ENCODE results near the gene BCAS3.

BCAS3 gene

DNA sequence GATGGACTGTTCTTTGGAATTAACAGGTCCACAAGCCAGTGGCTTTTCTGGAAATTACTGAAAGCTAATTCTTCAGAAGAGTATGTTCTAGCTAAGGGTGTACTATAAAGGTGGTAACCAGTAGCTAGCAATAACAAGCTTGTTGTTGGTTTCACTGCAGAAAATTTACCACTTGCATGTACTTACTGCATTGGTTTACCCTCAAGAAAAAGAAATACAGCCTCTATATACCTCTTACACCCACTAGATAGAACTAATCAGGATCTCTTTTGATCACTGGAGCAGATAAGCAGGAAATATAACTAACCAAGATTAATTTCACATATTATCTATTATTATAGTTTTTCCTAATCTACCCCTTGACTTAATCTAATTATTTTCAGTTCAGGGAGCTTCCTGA, 537.1 kb downstream of the BCAS3 start:
- Histone ChIP-seq H2AK5ac (ENCODE audit: low read length, severe bottlenecking) (no peak overlapping the region), H2BK120ac (ENCODE audit: low read depth, low read length) (no peak overlapping the region), H3K9me3 (ENCODE audit: control insufficient read depth, low read length) (no peaks in the 10 kb centered on the region), H3K4me3 (ENCODE audit: insufficient read depth in 1 of 2, low read depth in 1 of 2, low read length in 2 of 2) (no peak overlapping the region), H3K4me2 (ENCODE audit: low read length, poor library complexity, severe bottlenecking) (no peak overlapping the region), H2BK5ac (ENCODE audit: low read depth, low read length, poor library complexity, severe bottlenecking) (no peak overlapping the region), H4K8ac (ENCODE audit: low read length) (no peak overlapping the region), H2BK12ac (ENCODE audit: low read length in 2 of 2) (no peak overlapping the region), H2BK15ac (ENCODE audit: low read depth, poor library complexity, severe bottlenecking) (no peak overlapping the region), H2AFZ (ENCODE audit: low read depth, low read length) (no peak overlapping the region), H3K9ac (ENCODE audit: low read length) (no peak overlapping the region), H3K14ac (ENCODE audit: low read length in 2 of 2) (no peak overlapping the region), H3K23ac (ENCODE audit: low read length in 2 of 2) (no peak overlapping the region), H3K27me3 (ENCODE audit: control insufficient read depth in 1 of 2, insufficient read depth in 1 of 2, low read length in 2 of 2) (no peaks in the 10 kb centered on the region), H3K79me1 (replicated peaks; ENCODE audit: low read length, poor library complexity, severe bottlenecking) (no peaks in the 10 kb centered on the region), H3K27ac (ENCODE audit: low read length, poor library complexity, severe bottlenecking) (no peak overlapping the region), H4K91ac (ENCODE audit: low read length) (no peak overlapping the region), H3K36me3 (ENCODE audit: control insufficient read depth in 1 of 2, insufficient read depth in 2 of 2, low read depth in 1 of 2, low read length in 2 of 2) (no peaks in the 10 kb centered on the region), H3K4ac (ENCODE audit: low read depth in 1 of 2, low read length in 2 of 2) (no peak overlapping the region), H3K4me1 (ENCODE audit: control insufficient read depth, insufficient read depth, low read depth, low read length) (no peaks in the 10 kb centered on the region), H3K18ac (ENCODE audit: low read depth in 1 of 2, low read length in 2 of 2) (no peak overlapping the region)
- DNase-seq, result no peak

- Histone ChIP-seq H4K91ac (ENCODE audit: low read length) (no peak overlapping the region), H2BK15ac (ENCODE audit: low read depth, poor library complexity, severe bottlenecking) (no peak overlapping the region), H2BK5ac (ENCODE audit: low read depth, low read length, poor library complexity, severe bottlenecking) (no peak overlapping the region), H3K4me2 (ENCODE audit: low read length, poor library complexity, severe bottlenecking) (no peak overlapping the region), H3K18ac (ENCODE audit: low read depth in 1 of 2, low read length in 2 of 2) (peak overlapping the region in 1 of 2 experiments; percentile 37), H3K36me3 (ENCODE audit: control insufficient read depth in 1 of 2, insufficient read depth in 2 of 2, low read depth in 1 of 2, low read length in 2 of 2) (no peaks in the 10 kb centered on the region), H3K14ac (ENCODE audit: low read length in 2 of 2) (no peak overlapping the region), H3K9ac (ENCODE audit: low read length) (no peak overlapping the region), H3K9me3 (ENCODE audit: control insufficient read depth, low read length) (no peaks in the 10 kb centered on the region), H3K4ac (ENCODE audit: low read depth in 1 of 2, low read length in 2 of 2) (peak overlapping the region in 1 of 2 experiments; percentile 71), H3K4me1 (ENCODE audit: control insufficient read depth, insufficient read depth, low read depth, low read length) (no peaks in the 10 kb centered on the region), H2BK120ac (ENCODE audit: low read depth, low read length) (no peak overlapping the region), H3K79me1 (replicated peaks; ENCODE audit: low read length, poor library complexity, severe bottlenecking) (no peaks in the 10 kb centered on the region), H2AK5ac (ENCODE audit: low read length, severe bottlenecking) (no peak overlapping the region), H3K4me3 (ENCODE audit: insufficient read depth in 1 of 2, low read depth in 1 of 2, low read length in 2 of 2) (no peak overlapping the region), H2BK12ac (ENCODE audit: low read length in 2 of 2) (no peak overlapping the region), H4K8ac (ENCODE audit: low read length) (no peak overlapping the region), H3K27me3 (ENCODE audit: control insufficient read depth in 1 of 2, insufficient read depth in 1 of 2, low read length in 2 of 2) (no peaks in the 10 kb centered on the region), H2AFZ (ENCODE audit: low read depth, low read length) (no peak overlapping the region), H3K27ac (ENCODE audit: low read length, poor library complexity, severe bottlenecking) (no peak overlapping the region), H3K23ac (ENCODE audit: low read length in 2 of 2) (no peak overlapping the region)
- 71% methylated on average over 1 of the region's 4 CpGs for WGBS
- DNase-seq, result no peak
These were observed 538.4 kb downstream of the BCAS3 start for GRCh38 chr17:61216066-61216465.

GRCh38 chr17:61217878-61218437, 540.3 kb downstream of the BCAS3 start:
- peak overlapping the region; percentile 84 to 88 for H2BK12ac ChIP-seq (ENCODE audit: low read length in 2 of 2)
- peak overlapping the region; percentile 74 to 97 for H3K18ac ChIP-seq (ENCODE audit: low read depth in 1 of 2, low read length in 2 of 2)
- no peak overlapping the region for H3K9ac ChIP-seq (ENCODE audit: low read length)
- H3K9me3 ChIP-seq (ENCODE audit: control insufficient read depth, low read length), result no peaks in the 10 kb centered on the region
- H3K36me3 ChIP-seq (ENCODE audit: control insufficient read depth in 1 of 2, insufficient read depth in 2 of 2, low read depth in 1 of 2, low read length in 2 of 2), result no peaks in the 10 kb centered on the region
- H3K27ac ChIP-seq (ENCODE audit: low read length, poor library complexity, severe bottlenecking), result no peak overlapping the region
- H3K4me2 ChIP-seq (ENCODE audit: low read length, poor library complexity, severe bottlenecking), result no peak overlapping the region
- peak overlapping the region; percentile 91 for H4K91ac ChIP-seq (ENCODE audit: low read length)
- H2BK15ac ChIP-seq (ENCODE audit: low read depth, poor library complexity, severe bottlenecking), result no peak overlapping the region
- H2AK5ac ChIP-seq (ENCODE audit: low read length, severe bottlenecking), result no peak overlapping the region
- H3K27me3 ChIP-seq (ENCODE audit: control insufficient read depth in 1 of 2, insufficient read depth in 1 of 2, low read length in 2 of 2), result no peaks in the 10 kb centered on the region
- peak overlapping the region; percentile 91 for H2BK120ac ChIP-seq (ENCODE audit: low read depth, low read length)
- H3K14ac ChIP-seq (ENCODE audit: low read length in 2 of 2), result no peak overlapping the region
- DNase-seq, result peak; percentile 54
- no peak overlapping the region for H3K23ac ChIP-seq (ENCODE audit: low read length in 2 of 2)
- peak overlapping the region; percentile 99 for H4K8ac ChIP-seq (ENCODE audit: low read length)
- H3K4me3 ChIP-seq (ENCODE audit: insufficient read depth in 1 of 2, low read depth in 1 of 2, low read length in 2 of 2), result no peak overlapping the region
- no peak overlapping the region for H2AFZ ChIP-seq (ENCODE audit: low read depth, low read length)
- H3K4me1 ChIP-seq (ENCODE audit: control insufficient read depth, insufficient read depth, low read depth, low read length), result no peaks in the 10 kb centered on the region
- no peaks in the 10 kb centered on the region for H3K79me1 ChIP-seq (replicated peaks; ENCODE audit: low read length, poor library complexity, severe bottlenecking)
- 65% methylated on average over 3 of the region's 4 CpGs for WGBS
- H2BK5ac ChIP-seq (ENCODE audit: low read depth, low read length, poor library complexity, severe bottlenecking), result no peak overlapping the region
- peak overlapping the region; percentile 66 to 86 for H3K4ac ChIP-seq (ENCODE audit: low read depth in 1 of 2, low read length in 2 of 2)

- Histone ChIP-seq H3K4me3 (ENCODE audit: insufficient read depth in 1 of 2, low read depth in 1 of 2, low read length in 2 of 2) (no peak overlapping the region), H2AFZ (ENCODE audit: low read depth, low read length) (no peak overlapping the region), H3K27me3 (ENCODE audit: control insufficient read depth in 1 of 2, insufficient read depth in 1 of 2, low read length in 2 of 2) (no peaks in the 10 kb centered on the region), H3K4me1 (ENCODE audit: control insufficient read depth, insufficient read depth, low read depth, low read length) (no peaks in the 10 kb centered on the region), H4K8ac (ENCODE audit: low read length) (no peak overlapping the region), H3K14ac (ENCODE audit: low read length in 2 of 2) (no peak overlapping the region), H3K79me1 (replicated peaks; ENCODE audit: low read length, poor library complexity, severe bottlenecking) (no peaks in the 10 kb centered on the region), H3K4ac (ENCODE audit: low read depth in 1 of 2, low read length in 2 of 2) (peak overlapping the region in 1 of 2 experiments; percentile 86), H3K9ac (ENCODE audit: low read length) (no peak overlapping the region), H3K18ac (ENCODE audit: low read depth in 1 of 2, low read length in 2 of 2) (peak overlapping the region; percentile 74 to 97), H2BK12ac (ENCODE audit: low read length in 2 of 2) (peak overlapping the region in 1 of 2 experiments; percentile 88), H2BK5ac (ENCODE audit: low read depth, low read length, poor library complexity, severe bottlenecking) (no peak overlapping the region), H3K23ac (ENCODE audit: low read length in 2 of 2) (no peak overlapping the region), H3K27ac (ENCODE audit: low read length, poor library complexity, severe bottlenecking) (no peak overlapping the region), H2BK15ac (ENCODE audit: low read depth, poor library complexity, severe bottlenecking) (no peak overlapping the region), H3K9me3 (ENCODE audit: control insufficient read depth, low read length) (no peaks in the 10 kb centered on the region), H2BK120ac (ENCODE audit: low read depth, low read length) (peak overlapping the region; percentile 91), H2AK5ac (ENCODE audit: low read length, severe bottlenecking) (no peak overlapping the region), H3K36me3 (ENCODE audit: control insufficient read depth in 1 of 2, insufficient read depth in 2 of 2, low read depth in 1 of 2, low read length in 2 of 2) (no peaks in the 10 kb centered on the region), H3K4me2 (ENCODE audit: low read length, poor library complexity, severe bottlenecking) (no peak overlapping the region), H4K91ac (ENCODE audit: low read length) (peak overlapping the region; percentile 91)
- DNase-seq, result peak; percentile 93
- 20% methylated on average over 1 of the region's 1 CpG for WGBS
These were observed 540.8 kb downstream of the BCAS3 start for GRCh38 chr17:61218438-61218837.

All from mesenchymal stem cell (in vitro differentiated cells and primary cell).